IMR-90 (cell line): ENCODE results near the gene UBR1. TPM values are rescaled to one million over a fixed set of nuclear protein-coding genes. Genes with fewer than 3 reads are reported as not detected.

Source experiments
- ATAC-seq: fragments of 200-7000 bp; cut with Tn5 transposase; 2 replicates; pipeline ENCODE4 v1.9.1; 2020; ENCODE audit warnings: low read depth, mild to moderate bottlenecking, moderate library complexity
- BruUV-seq: library from RNA; stranded (reverse); fragments of 400-500 nt; replicated peaks from 2 replicates; lab custom pipeline; 2021; lab: Mats Ljungman, UMichigan
- CTCF ChIA-PET: fragments of 300-600 bp; formaldehyde crosslinking; extraction: SDS; loops from one replicate; lab custom pipeline; 2021; ENCODE audit warnings: antibody characterized with exemption; lab: Yijun Ruan, JAX
- POLR2A ChIA-PET: fragments of 300-600 bp; sonication (Branson Sonifier 250); formaldehyde crosslinking; loops from one replicate; lab custom pipeline; 2022; ENCODE audit warnings: antibody characterized with exemption; ENCODE audit not compliant: unreplicated experiment; lab: Charles Lee
- DNase-seq: peaks from one replicate; pipeline ENCODE4 v3.0.0; 2013
- H2AFZ ChIP-seq: replicated peaks from 2 replicates; pipeline ENCODE3; 2013; ENCODE audit warnings: low read length, mild to moderate bottlenecking; ENCODE audit not compliant: poor library complexity
- H2AK5ac ChIP-seq: 2 replicates; pipeline ENCODE4 v1.6.1; 2013; ENCODE audit warnings: low read depth, low read length, inconsistent platforms
- H2AK9ac ChIP-seq: replicated peaks from 2 replicates; pipeline ENCODE3; 2013; ENCODE audit warnings: mild to moderate bottlenecking, low read depth, low read length, moderate library complexity; ENCODE audit not compliant: poor library complexity
- H2BK120ac ChIP-seq: 2 replicates; pipeline ENCODE4 v1.6.1; 2013; ENCODE audit warnings: low read depth, low read length, inconsistent platforms
- H2BK15ac ChIP-seq: 3 replicates; pipeline ENCODE4 v1.6.1; 2013; ENCODE audit warnings: low read depth, low read length, inconsistent platforms
- H2BK20ac ChIP-seq: 2 replicates; pipeline ENCODE4 v1.6.1; 2013; ENCODE audit warnings: low read depth, mild to moderate bottlenecking, inconsistent platforms, low read length, moderate library complexity
- H2BK5ac ChIP-seq: 2 replicates; pipeline ENCODE4 v1.6.1; 2013; ENCODE audit warnings: mild to moderate bottlenecking, low read depth, low read length, inconsistent platforms; ENCODE audit not compliant: poor library complexity, severe bottlenecking
- H3K14ac ChIP-seq: replicated peaks from 2 replicates; pipeline ENCODE4 v1.6.1; 2013; ENCODE audit warnings: low read depth, low read length, inconsistent platforms
- H3K18ac ChIP-seq: 2 replicates; pipeline ENCODE4 v1.6.1; 2013; ENCODE audit warnings: low read depth, low read length, control low read depth
- H3K23ac ChIP-seq: 2 replicates; pipeline ENCODE4 v1.6.1; 2013; ENCODE audit warnings: low read depth, low read length, inconsistent platforms
- H3K27ac ChIP-seq: 2 replicates; pipeline ENCODE4 v1.5.1; 2013; ENCODE audit warnings: mild to moderate bottlenecking, control low read depth, low read length; ENCODE audit not compliant: insufficient read depth
- H3K27me3 ChIP-seq: 2 replicates; pipeline ENCODE4 v1.6.1; 2013; ENCODE audit warnings: low read length; ENCODE audit not compliant: control insufficient read depth, insufficient read depth
- H3K36me3 ChIP-seq: 2 replicates; pipeline ENCODE4 v1.6.1; 2013; ENCODE audit warnings: low read length, mixed read lengths; ENCODE audit not compliant: control insufficient read depth, insufficient read depth
- H3K4ac ChIP-seq: 2 replicates; pipeline ENCODE4 v1.6.1; 2013; ENCODE audit warnings: low read depth, low read length, inconsistent platforms
- H3K4me1 ChIP-seq: 2 replicates; pipeline ENCODE4 v1.6.1; 2013; ENCODE audit warnings: low read length, mixed read lengths; ENCODE audit not compliant: control insufficient read depth, insufficient read depth
- H3K4me2 ChIP-seq: 2 replicates; pipeline ENCODE4 v1.6.1; 2013; ENCODE audit warnings: low read depth, mild to moderate bottlenecking, control low read depth, low read length, moderate library complexity
- H3K4me3 ChIP-seq: 2 replicates; pipeline ENCODE4 v1.5.1; 2013; ENCODE audit warnings: low read depth, mild to moderate bottlenecking, control low read depth, low read length, moderate library complexity; ENCODE audit not compliant: insufficient read depth
- H3K56ac ChIP-seq: 2 replicates; pipeline ENCODE4 v1.6.1; 2013; ENCODE audit warnings: low read length, inconsistent platforms; ENCODE audit not compliant: insufficient read depth; ENCODE audit errors: extremely low read depth
- H3K79me1 ChIP-seq, 2 experiments: 2 replicates each; pipeline ENCODE4 v1.6.1; 2013; ENCODE audit warnings: low read length in 2 of 2, inconsistent platforms in 1 of 2, low read depth in 1 of 2
- H3K9ac ChIP-seq: 2 replicates; pipeline ENCODE4 v1.6.1; 2013; ENCODE audit warnings: low read depth, low read length, control low read depth
- H3K9me1 ChIP-seq: 2 replicates; pipeline ENCODE4 v1.6.1; 2013; ENCODE audit warnings: low read length, inconsistent platforms; ENCODE audit not compliant: insufficient read depth
- H3K9me3 ChIP-seq: 2 replicates; pipeline ENCODE4 v1.6.1; 2013; ENCODE audit warnings: low read length; ENCODE audit not compliant: control insufficient read depth, insufficient read depth
- H4K20me1 ChIP-seq: 2 replicates; pipeline ENCODE4 v1.6.1; 2013; ENCODE audit warnings: low read length, inconsistent platforms; ENCODE audit not compliant: insufficient read depth
- H4K5ac ChIP-seq: 2 replicates; pipeline ENCODE4 v1.6.1; 2013; ENCODE audit warnings: mild to moderate bottlenecking, low read depth, low read length, control low read depth
- H4K8ac ChIP-seq, 2 experiments: 2 replicates each; pipeline ENCODE4 v1.6.1; 2013; ENCODE audit warnings: low read depth in 2 of 2, low read length in 2 of 2, control low read depth in 1 of 2, inconsistent platforms in 1 of 2
- H4K91ac ChIP-seq: 2 replicates; pipeline ENCODE4 v1.6.1; 2013; ENCODE audit warnings: low read depth, low read length, inconsistent platforms; ENCODE audit not compliant: insufficient read depth
- BHLHE40 ChIP-seq: fragments of 150-350 bp; IDR thresholded peaks from 2 replicates; pipeline ENCODE4 v1.6.1; 2016; ENCODE audit warnings: mild to moderate bottlenecking, low read depth, low read length
- CEBPB ChIP-seq: IDR thresholded peaks from 2 replicates; pipeline ENCODE4 v1.6.1; 2012; ENCODE audit warnings: low read depth, low read length, improper control_type of control experiment
- CHD1 ChIP-seq: IDR thresholded peaks from 2 replicates; pipeline ENCODE4 v1.6.1; 2012; ENCODE audit warnings: low read depth, low read length, improper control_type of control experiment
- FOS ChIP-seq: fragments of 150-350 bp; IDR thresholded peaks from 2 replicates; pipeline ENCODE4 v1.6.1; 2016; ENCODE audit warnings: low read depth, low read length
- MAFK ChIP-seq: IDR thresholded peaks from 2 replicates; pipeline ENCODE4 v1.6.1; 2012; ENCODE audit warnings: low read depth, low read length, improper control_type of control experiment
- MAZ ChIP-seq: IDR thresholded peaks from 2 replicates; pipeline ENCODE4 v1.6.1; 2012; ENCODE audit warnings: low read depth, mild to moderate bottlenecking, low read length, improper control_type of control experiment, moderate library complexity, borderline replicate concordance
- MXI1 ChIP-seq: IDR thresholded peaks from 2 replicates; pipeline ENCODE4 v1.6.1; 2012; ENCODE audit warnings: low read depth, mild to moderate bottlenecking, low read length, moderate library complexity, borderline replicate concordance
- NFE2L2 ChIP-seq: fragments of 150-350 bp; IDR thresholded peaks from 2 replicates; pipeline ENCODE4 v1.6.1; 2016; ENCODE audit warnings: low read depth, mild to moderate bottlenecking, low read length
- POLR2A ChIP-seq: IDR thresholded peaks from 2 replicates; pipeline ENCODE4 v1.6.1; 2012; ENCODE audit warnings: mild to moderate bottlenecking, low read depth, low read length
- RAD21 ChIP-seq: IDR thresholded peaks from 2 replicates; pipeline ENCODE4 v1.6.1; 2012; ENCODE audit warnings: low read length, improper control_type of control experiment
- RCOR1 ChIP-seq: IDR thresholded peaks from 2 replicates; pipeline ENCODE4 v1.6.1; 2012; ENCODE audit warnings: mild to moderate bottlenecking, low read length, improper control_type of control experiment; ENCODE audit not compliant: insufficient replicate concordance
- RFX5 ChIP-seq: IDR thresholded peaks from 2 replicates; pipeline ENCODE4 v1.8.0; 2012; ENCODE audit warnings: low read depth, mild to moderate bottlenecking, low read length, moderate library complexity
- SMC3 ChIP-seq: fragments of 150-350 bp; IDR thresholded peaks from 2 replicates; pipeline ENCODE4 v1.6.1; 2016; ENCODE audit warnings: low read depth, mild to moderate bottlenecking, antibody characterized with exemption, low read length, moderate library complexity
- WGBS, 2 experiments: methylation state at CpG; one replicate each; pipeline versions ENCODE4 v1.1.5 to v1.1.7; 2013; ENCODE audit warnings: missing lambda C conversion rate in 2 of 2; ENCODE audit not compliant: insufficient read length in 1 of 2; ENCODE audit errors: extremely low coverage in 2 of 2; 5-methylcytosine and 5-hydroxymethylcytosine counted together
- dilution Hi-C: fragments of 300-500 bp; cut with HindIII; formaldehyde crosslinking; loops from one replicate; pipeline ENCODE4 v1.14.3; 2018; ENCODE audit warnings: low sequenced_read_pairs; ENCODE audit not compliant: unreplicated experiment
- in situ Hi-C: fragments of 300-500 bp; cut with MboI; formaldehyde crosslinking; loops from 3 replicates; pipeline ENCODE4 v1.14.3; 2019; ENCODE audit warnings: low sequenced_read_pairs, inconsistent platforms, mixed read lengths
- intact Hi-C: fragments of 100-400 bp; cut with micrococcal nuclease; formaldehyde crosslinking; loops from 2 replicates; pipeline ENCODE4 v1.10.0; 2022
- polyA plus RNA-seq, 3 experiments: library from polyadenylated mRNA; depleted of rRNA; stranded (reverse); fragments of >200 nt; gene quantifications; 2 replicates each; pipeline ENCODE4 v1.2.3, GENCODE V29; 2012; ENCODE audit warnings: low replicate concordance in 1 of 3
- total RNA-seq: library from RNA; depleted of rRNA; stranded (reverse); fragments of >200 nt; gene quantifications from 2 replicates; pipeline ENCODE4 v1.2.3, GENCODE V29; 2012
- TF ChIP-seq, protein P1 (sequence below): fragments of 150-350 bp; IDR thresholded peaks from 2 replicates; pipeline ENCODE4 v1.6.1; 2016; ENCODE audit warnings: low read depth, mild to moderate bottlenecking, low read length, moderate library complexity, borderline replicate concordance
- TF ChIP-seq, protein P2 (sequence below): conservative IDR thresholded peaks from 2 replicates; pipeline ENCODE4 v1.5.1; 2012; ENCODE audit warnings: mild to moderate bottlenecking, low read depth, low read length, improper control_type of control experiment
- TF ChIP-seq, protein P3 (sequence below): fragments of 150-350 bp; IDR thresholded peaks from 2 replicates; pipeline ENCODE4 v1.6.1; 2017; ENCODE audit warnings: mild to moderate bottlenecking, antibody characterized with exemption, low read length, low read depth

The UBR1 gene
- total and polyA plus RNA-seq, 2 of the 4 experiments (the other 2 are of a cell fraction): 6.5 to 30.1 TPM

DNA sequence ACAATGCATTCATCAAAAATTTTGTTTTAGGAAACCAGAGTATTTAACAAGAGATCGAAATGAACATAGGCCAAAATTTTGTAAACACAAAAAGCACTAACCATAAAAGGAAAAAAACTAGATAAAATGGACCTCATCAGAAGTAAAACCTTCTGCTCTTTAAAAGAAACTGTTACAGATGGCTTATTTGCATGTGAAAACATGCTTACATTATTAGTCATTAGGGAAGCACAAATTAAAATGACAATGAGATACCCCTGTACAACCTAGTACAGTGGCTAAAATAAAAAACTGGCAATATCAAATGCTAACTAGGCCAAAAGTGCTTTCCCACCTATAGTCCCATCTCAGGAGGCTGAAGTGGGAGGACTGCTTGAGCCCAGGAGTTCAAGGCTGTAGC is 19.3 kb downstream of the UBR1 start:
- Histone ChIP-seq H3K4ac (peak overlapping the region; percentile 90), H3K56ac (peak overlapping the region; percentile 46), H2AK9ac (peak overlapping the region; percentile 43), H4K91ac (peak overlapping the region; percentile 30; the same call in 1 of the 2 replicates), H4K5ac (peak overlapping the region; percentile 52; the same call in 1 of the 2 replicates), H3K9ac (peak overlapping the region; percentile 50; the same call in 1 of the 2 replicates), H3K4me1 (peaks cover 9% of the 10 kb centered on the region), H3K27me3 (no peaks in the 10 kb centered on the region), H4K20me1 (no peaks in the 10 kb centered on the region), H3K23ac (peak overlapping the region; percentile 70; the same call in 1 of the 2 replicates), H3K9me3 (no peaks in the 10 kb centered on the region), H3K14ac (peak overlapping the region; percentile 86), H3K36me3 (peaks cover 13% of the 10 kb centered on the region), H3K4me2 (peak overlapping the region; percentile 74; the same call in 1 of the 2 replicates), H2AFZ (no peak overlapping the region), H2BK120ac (peak overlapping the region; percentile 78; the same call in 1 of the 2 replicates), H4K8ac (peak overlapping the region in 1 of 2 experiments; percentile 84; a peak in 2 of 4 replicates), H3K9me1 (peaks cover 2% of the 10 kb centered on the region; the same call in 1 of the 2 replicates), H3K79me1 (peaks cover 11 to 40% of the 10 kb centered on the region in 2 experiments), H3K4me3 (no peak overlapping the region), H2BK20ac (peak overlapping the region; percentile 69; the same call in 1 of the 2 replicates), H3K18ac (peak overlapping the region; percentile 48), H2AK5ac (peak overlapping the region; percentile 90), H3K27ac (peak overlapping the region; percentile 93), H2BK5ac (peak overlapping the region; percentile 88), H2BK15ac (no peak overlapping the region)
- intact Hi-C loops (no loop called here), in situ Hi-C loops (no loop called here), dilution Hi-C loops (no loop called here)
- BruUV-seq: no TSS peak
- WGBS, 2 experiments: no CpG with 5 or more reads among the region's 1 CpG
- TF ChIP-seq, protein P1, sequence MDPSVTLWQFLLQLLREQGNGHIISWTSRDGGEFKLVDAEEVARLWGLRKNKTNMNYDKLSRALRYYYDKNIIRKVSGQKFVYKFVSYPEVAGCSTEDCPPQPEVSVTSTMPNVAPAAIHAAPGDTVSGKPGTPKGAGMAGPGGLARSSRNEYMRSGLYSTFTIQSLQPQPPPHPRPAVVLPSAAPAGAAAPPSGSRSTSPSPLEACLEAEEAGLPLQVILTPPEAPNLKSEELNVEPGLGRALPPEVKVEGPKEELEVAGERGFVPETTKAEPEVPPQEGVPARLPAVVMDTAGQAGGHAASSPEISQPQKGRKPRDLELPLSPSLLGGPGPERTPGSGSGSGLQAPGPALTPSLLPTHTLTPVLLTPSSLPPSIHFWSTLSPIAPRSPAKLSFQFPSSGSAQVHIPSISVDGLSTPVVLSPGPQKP: no peak
- no peak for TF ChIP-seq MAFK
- no peak for TF ChIP-seq NFE2L2
- TF ChIP-seq RAD21: no peak
- no peak for TF ChIP-seq SMC3
- no peak for TF ChIP-seq POLR2A
- no peak for TF ChIP-seq RCOR1
- TF ChIP-seq, protein P2, sequence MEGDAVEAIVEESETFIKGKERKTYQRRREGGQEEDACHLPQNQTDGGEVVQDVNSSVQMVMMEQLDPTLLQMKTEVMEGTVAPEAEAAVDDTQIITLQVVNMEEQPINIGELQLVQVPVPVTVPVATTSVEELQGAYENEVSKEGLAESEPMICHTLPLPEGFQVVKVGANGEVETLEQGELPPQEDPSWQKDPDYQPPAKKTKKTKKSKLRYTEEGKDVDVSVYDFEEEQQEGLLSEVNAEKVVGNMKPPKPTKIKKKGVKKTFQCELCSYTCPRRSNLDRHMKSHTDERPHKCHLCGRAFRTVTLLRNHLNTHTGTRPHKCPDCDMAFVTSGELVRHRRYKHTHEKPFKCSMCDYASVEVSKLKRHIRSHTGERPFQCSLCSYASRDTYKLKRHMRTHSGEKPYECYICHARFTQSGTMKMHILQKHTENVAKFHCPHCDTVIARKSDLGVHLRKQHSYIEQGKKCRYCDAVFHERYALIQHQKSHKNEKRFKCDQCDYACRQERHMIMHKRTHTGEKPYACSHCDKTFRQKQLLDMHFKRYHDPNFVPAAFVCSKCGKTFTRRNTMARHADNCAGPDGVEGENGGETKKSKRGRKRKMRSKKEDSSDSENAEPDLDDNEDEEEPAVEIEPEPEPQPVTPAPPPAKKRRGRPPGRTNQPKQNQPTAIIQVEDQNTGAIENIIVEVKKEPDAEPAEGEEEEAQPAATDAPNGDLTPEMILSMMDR: no peak
- TF ChIP-seq RFX5: no peak
- no peak for TF ChIP-seq BHLHE40
- no peak for TF ChIP-seq MAZ
- TF ChIP-seq FOS: no peak
- TF ChIP-seq MXI1: no peak
- TF ChIP-seq, protein P3, sequence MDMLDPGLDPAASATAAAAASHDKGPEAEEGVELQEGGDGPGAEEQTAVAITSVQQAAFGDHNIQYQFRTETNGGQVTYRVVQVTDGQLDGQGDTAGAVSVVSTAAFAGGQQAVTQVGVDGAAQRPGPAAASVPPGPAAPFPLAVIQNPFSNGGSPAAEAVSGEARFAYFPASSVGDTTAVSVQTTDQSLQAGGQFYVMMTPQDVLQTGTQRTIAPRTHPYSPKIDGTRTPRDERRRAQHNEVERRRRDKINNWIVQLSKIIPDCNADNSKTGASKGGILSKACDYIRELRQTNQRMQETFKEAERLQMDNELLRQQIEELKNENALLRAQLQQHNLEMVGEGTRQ: no peak
- TF ChIP-seq CHD1: no peak
- TF ChIP-seq CEBPB: no peak
- CTCF ChIA-PET: no interaction called here
- peak; percentile 57 for ATAC-seq
- POLR2A ChIA-PET: interaction anchor here (0.6 kb wide), 2 partner anchors 20 to 505 kb away, joined by 3 to 5 read pairs; partner anchors contain the start of gene UBR1
- peak; percentile 38 for DNase-seq
